Measurements from ENCODE around the gene ODR4.
"Not testable (repeated sequence)": the region's sequence is repeated elsewhere in the genome, so short reads cannot be mapped to it uniquely, and the experiment has no call there.

ODR4 gene

DNA sequence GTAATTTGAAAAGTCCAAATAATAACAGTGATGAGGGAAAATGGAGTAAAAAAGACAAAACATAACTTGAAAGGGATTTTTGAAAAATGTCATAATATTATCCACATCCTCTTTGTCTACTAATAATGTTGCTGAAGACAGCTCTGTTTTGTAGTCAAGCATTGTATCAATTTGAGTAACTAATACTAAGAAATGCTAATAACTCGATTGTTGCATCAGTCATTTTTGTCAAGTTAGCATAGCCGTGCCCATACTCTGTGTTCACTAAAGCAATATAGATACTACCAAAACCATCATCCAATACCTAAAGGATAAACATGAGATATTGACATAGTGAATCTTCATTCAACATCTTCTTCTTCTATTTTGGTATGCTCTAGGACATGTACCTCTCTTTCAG is 68.0 kb downstream of the ODR4 start:
- H3K27ac ChIP-seq: no peak overlapping the region
- TF ChIP-seq, protein P1, sequence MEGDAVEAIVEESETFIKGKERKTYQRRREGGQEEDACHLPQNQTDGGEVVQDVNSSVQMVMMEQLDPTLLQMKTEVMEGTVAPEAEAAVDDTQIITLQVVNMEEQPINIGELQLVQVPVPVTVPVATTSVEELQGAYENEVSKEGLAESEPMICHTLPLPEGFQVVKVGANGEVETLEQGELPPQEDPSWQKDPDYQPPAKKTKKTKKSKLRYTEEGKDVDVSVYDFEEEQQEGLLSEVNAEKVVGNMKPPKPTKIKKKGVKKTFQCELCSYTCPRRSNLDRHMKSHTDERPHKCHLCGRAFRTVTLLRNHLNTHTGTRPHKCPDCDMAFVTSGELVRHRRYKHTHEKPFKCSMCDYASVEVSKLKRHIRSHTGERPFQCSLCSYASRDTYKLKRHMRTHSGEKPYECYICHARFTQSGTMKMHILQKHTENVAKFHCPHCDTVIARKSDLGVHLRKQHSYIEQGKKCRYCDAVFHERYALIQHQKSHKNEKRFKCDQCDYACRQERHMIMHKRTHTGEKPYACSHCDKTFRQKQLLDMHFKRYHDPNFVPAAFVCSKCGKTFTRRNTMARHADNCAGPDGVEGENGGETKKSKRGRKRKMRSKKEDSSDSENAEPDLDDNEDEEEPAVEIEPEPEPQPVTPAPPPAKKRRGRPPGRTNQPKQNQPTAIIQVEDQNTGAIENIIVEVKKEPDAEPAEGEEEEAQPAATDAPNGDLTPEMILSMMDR (IDR thresholded peaks at IDR 0.05): no peak

DNA sequence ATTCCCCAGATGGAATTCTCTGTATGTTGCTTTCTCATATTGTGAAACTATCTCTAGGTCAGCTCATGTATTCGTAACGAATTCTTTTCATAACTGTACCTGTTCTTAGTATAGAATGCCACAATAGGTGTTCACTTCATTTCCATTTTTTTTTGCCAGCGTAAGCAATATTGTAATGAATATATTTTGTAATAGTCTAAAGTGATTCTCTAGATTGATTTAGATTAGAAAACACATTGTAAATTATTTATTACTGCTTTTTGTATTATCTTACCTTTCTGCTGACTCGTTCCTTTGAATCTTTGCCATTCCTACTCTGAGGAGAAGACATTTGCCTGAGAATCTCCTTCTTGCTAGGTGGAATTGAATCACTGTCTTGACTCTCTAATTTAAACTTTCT is 70.5 kb downstream of the ODR4 start:
- no peak for TF ChIP-seq ZFX (IDR thresholded peaks at IDR 0.05; ENCODE audit: borderline replicate concordance)
- TF ChIP-seq, protein P1 (IDR thresholded peaks at IDR 0.05): no peak
- H3K27ac ChIP-seq: no peak overlapping the region

DNA sequence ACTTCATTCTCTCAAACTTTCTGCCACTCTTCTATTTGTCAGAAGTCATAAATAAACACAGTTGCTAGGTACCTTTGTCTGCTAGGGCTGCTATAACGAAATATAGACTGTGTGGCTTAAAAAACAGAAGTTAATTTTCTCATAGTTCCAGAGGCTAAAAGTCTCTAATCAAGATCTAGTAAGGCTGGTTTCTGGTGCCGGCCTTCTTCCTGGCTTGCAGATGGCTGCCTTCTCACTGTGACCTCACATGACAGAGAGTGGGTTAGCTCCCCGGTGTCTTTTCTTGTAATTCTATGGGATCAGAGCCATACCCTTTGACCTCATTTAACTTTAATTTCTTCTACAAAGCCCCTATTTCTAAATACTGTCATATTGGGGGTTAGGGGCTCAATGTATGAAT is 79.3 kb downstream of the ODR4 start:
- TF ChIP-seq ZFX (IDR thresholded peaks at IDR 0.05; ENCODE audit: borderline replicate concordance): no peak
- TF ChIP-seq, protein P1 (IDR thresholded peaks at IDR 0.05): no peak
- H3K27ac ChIP-seq: no peak overlapping the region

DNA sequence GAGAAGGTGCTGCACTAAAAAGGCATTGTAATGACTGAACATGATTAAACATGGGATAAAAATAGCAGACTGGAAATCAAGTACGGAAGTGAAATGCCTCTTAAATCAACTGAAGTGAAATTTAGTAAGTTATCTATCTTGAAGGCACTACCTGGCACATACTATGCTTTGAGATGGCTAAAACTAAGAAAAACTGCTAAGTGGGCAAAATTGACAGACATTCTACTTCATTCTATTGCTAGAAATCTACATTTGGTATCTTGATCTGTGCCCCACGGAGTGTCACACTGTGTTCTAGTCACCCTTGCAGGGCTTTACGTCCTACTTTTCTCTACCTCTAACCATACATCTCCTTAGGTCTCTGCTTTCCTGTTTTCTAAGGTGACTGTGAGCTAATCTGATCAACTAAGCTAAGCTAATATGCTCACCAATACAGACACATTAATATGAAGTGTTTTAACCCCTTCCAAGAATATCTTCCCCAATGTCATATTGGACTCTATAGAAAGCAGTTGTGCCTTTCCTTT is 81.2 kb downstream of the ODR4 start:
- TF ChIP-seq ZFX (IDR thresholded peaks at IDR 0.05; ENCODE audit: borderline replicate concordance): no peak
- no peak overlapping the region for H3K27ac ChIP-seq

DNA sequence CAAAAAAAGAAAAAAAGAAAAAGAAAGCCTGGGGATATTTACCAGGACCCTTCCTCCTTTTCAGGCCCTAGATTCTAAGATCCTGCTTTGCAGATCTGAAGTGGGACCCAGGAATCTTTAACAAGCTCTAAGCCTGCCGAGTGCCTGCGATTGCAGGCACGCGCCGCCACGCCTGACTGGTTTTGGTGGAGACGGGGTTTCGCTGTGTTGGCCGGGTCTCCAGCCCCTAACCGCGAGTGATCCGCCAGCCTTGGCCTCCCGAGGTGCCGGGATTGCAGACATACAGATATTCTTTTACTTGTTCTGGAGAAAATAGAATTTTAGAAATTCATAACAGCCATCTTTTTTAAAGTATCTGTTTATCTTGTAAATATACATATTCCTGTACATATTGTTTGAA is 83.5 kb downstream of the ODR4 start:
- not testable (repeated sequence) for H3K27ac ChIP-seq

DNA sequence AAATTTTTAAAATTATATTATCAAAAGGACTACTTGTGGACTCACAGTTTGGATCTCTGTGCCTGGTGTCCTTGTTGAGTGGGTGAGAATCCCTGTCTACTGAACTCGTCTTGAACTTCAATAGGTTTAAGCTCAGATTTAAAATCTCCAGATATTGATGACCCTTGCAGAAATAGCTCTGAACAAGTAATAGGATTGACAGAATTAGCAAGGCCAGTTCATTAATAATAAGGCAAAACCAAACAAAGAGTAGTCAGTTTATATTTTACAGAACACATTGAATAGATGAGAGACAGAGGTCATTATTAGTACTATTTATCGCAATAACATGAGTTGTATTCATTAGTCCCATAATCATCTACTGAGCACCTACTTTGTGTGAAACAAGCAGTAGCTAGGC is 85.4 kb downstream of the ODR4 start, which contains the start of gene PDC:
TSS of gene PDC (minus strand) at position 101 of the 400 bp plus-strand sequence. CDS start 11,655 bp downstream, outside the sequence.
- no peak within 1 kb of the TSS for H3K27ac ChIP-seq
- TF ChIP-seq ZFX (IDR thresholded peaks at IDR 0.05; ENCODE audit: borderline replicate concordance): no peak
- TF ChIP-seq, protein P1 (IDR thresholded peaks at IDR 0.05): no peak

DNA sequence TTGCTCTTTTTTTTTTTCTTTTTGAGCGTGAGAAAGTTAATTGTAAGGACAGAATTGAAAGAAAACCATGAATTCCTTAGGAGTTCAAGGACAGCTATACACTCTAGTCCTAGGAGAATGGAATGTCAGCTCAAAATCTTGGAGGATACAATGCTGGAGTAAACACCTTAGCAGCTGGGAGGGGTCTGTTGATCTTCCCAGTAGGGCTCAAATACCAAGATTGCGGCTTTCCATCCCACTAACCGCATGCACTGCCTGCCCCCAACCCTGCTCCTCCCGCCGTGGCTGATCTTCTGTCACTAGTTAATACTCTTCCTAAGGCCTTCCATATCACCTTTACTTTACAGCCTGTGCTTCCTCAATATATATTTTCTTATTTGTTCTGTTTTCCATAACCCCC is 87.9 kb downstream of the ODR4 start:
- H3K27ac ChIP-seq: no peak overlapping the region
- TF ChIP-seq ZFX (IDR thresholded peaks at IDR 0.05; ENCODE audit: borderline replicate concordance): no peak
- TF ChIP-seq, protein P1 (IDR thresholded peaks at IDR 0.05): no peak

DNA sequence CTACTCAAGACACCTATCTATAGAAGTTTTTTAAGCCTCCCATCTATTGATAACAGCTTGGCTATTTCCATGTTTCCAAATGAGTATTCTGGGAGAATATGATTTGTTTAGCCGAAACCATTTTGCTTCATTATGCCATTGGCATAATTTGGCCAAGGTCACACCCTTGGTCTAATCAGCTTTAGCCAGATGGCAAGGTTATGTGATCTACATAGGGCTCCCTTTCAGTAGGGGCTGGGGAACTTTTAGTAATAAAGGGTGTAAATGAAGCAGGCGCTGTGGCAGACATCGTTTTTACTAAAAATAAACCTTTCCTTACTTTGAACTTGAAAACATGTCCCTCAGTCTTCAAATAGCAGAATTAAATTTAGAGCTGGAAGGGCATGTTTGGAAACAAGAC is 88.3 kb downstream of the ODR4 start:
- no peak for TF ChIP-seq ZFX (IDR thresholded peaks at IDR 0.05; ENCODE audit: borderline replicate concordance)
- TF ChIP-seq, protein P1 (IDR thresholded peaks at IDR 0.05): no peak
- no peak overlapping the region for H3K27ac ChIP-seq

DNA sequence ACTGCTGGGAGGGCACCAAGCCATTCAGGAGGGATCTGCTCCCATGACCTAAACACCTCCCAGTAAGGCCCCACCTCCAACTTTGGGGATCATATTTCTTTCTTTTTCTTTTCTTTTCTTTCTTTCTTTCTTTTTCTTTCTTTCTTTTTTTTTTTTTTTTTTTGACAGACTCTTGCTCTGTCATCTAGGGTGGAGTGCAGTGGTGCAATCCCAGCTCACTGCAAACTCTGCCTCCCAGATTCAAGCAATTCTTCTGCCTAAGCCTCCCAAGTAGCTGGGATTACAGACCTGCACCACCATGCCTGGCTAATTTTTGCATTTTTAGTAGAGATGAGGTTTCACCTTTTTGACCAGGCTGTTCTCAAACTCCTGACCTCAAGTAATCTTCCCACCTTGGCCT is 89.9 kb downstream of the ODR4 start:
- not testable (repeated sequence) for H3K27ac ChIP-seq
